Measurements from ENCODE around the gene CELA2A.

CELA2A gene

GRCh38 chr1:15439325-15439724, 17.2 kb upstream of the CELA2A start:
- TF ChIP-seq CTCF (IDR thresholded peaks at IDR 0.05; ENCODE audit: control insufficient read depth, extremely low read depth, insufficient read depth), result no peak
- no peak for DNase-seq (ENCODE audit: low read depth)
- no peak overlapping the region for H3K4me3 ChIP-seq (ENCODE audit: low read depth, low read length)

GRCh38 chr1:15440357-15440756, 16.2 kb upstream of the CELA2A start:
- no peak for TF ChIP-seq CTCF (IDR thresholded peaks at IDR 0.05; ENCODE audit: control insufficient read depth, extremely low read depth, insufficient read depth)
- DNase-seq (ENCODE audit: low read depth), result no peak

GRCh38 chr1:15441247-15441646, 15.3 kb upstream of the CELA2A start:
- no peak for DNase-seq (ENCODE audit: low read depth)
- no peak overlapping the region for H3K4me3 ChIP-seq (ENCODE audit: low read depth, low read length)
- no peak for TF ChIP-seq CTCF (IDR thresholded peaks at IDR 0.05; ENCODE audit: control insufficient read depth, extremely low read depth, insufficient read depth)

More at GRCh38 chr1:15440357-15440756, 16.2 kb upstream of the CELA2A start:
- H3K4me3 ChIP-seq (ENCODE audit: low read depth, low read length), result no peak overlapping the region

GRCh38 chr1:15442119-15442518, 14.4 kb upstream of the CELA2A start:
- H3K4me3 ChIP-seq (ENCODE audit: low read depth, low read length), result no peak overlapping the region
- DNase-seq (ENCODE audit: low read depth), result no peak
- no peak for TF ChIP-seq CTCF (IDR thresholded peaks at IDR 0.05; ENCODE audit: control insufficient read depth, extremely low read depth, insufficient read depth)

GRCh38 chr1:15442759-15443158, 13.8 kb upstream of the CELA2A start:
- H3K4me3 ChIP-seq (ENCODE audit: low read depth, low read length), result no peak overlapping the region
- TF ChIP-seq CTCF (IDR thresholded peaks at IDR 0.05; ENCODE audit: control insufficient read depth, extremely low read depth, insufficient read depth), result no peak
- no peak for DNase-seq (ENCODE audit: low read depth)

GRCh38 chr1:15443281-15443680, 13.3 kb upstream of the CELA2A start:
- no peak for DNase-seq (ENCODE audit: low read depth)
- TF ChIP-seq CTCF (IDR thresholded peaks at IDR 0.05; ENCODE audit: control insufficient read depth, extremely low read depth, insufficient read depth), result no peak
- no peak overlapping the region for H3K4me3 ChIP-seq (ENCODE audit: low read depth, low read length)
